WERI-Rb-1 (cell line): ENCODE data around the gene TMEM97.

ENCODE experiments used
- DNase-seq: peaks from one replicate; pipeline ENCODE4 v3.0.0-alpha.2; 2020
- H3K27ac ChIP-seq: fragments of 250-450 bp; sonication (Bioruptor Pico); 2 replicates; pipeline ENCODE4 v1.5.1; 2020; ENCODE audit warnings: mild to moderate bottlenecking, moderate library complexity
- H3K27me3 ChIP-seq: fragments of 250-450 bp; sonication (Bioruptor Pico); 2 replicates; pipeline ENCODE4 v1.5.1; 2021; ENCODE audit warnings: mild to moderate bottlenecking, low read depth, moderate library complexity; ENCODE audit not compliant: insufficient read depth, severe bottlenecking
- H3K36me3 ChIP-seq: fragments of 250-450 bp; sonication (Bioruptor Pico); 2 replicates; pipeline ENCODE4 v1.5.1; 2020; ENCODE audit warnings: mild to moderate bottlenecking, moderate library complexity
- H3K4me3 ChIP-seq: 2 replicates; pipeline ENCODE4 v1.5.1; 2011; ENCODE audit warnings: low read depth, mild to moderate bottlenecking, control low read depth, low read length
- H3K9me3 ChIP-seq: fragments of 250-450 bp; sonication (Bioruptor Pico); 2 replicates; pipeline ENCODE4 v1.5.1; 2021; ENCODE audit warnings: mild to moderate bottlenecking, moderate library complexity; ENCODE audit not compliant: severe bottlenecking
- TF ChIP-seq, protein P1 (sequence below): IDR thresholded peaks from 2 replicates; pipeline ENCODE4 v1.5.1; 2011; ENCODE audit warnings: low read depth, mild to moderate bottlenecking, control low read depth, inconsistent platforms, low read length

TMEM97 gene

DNA sequence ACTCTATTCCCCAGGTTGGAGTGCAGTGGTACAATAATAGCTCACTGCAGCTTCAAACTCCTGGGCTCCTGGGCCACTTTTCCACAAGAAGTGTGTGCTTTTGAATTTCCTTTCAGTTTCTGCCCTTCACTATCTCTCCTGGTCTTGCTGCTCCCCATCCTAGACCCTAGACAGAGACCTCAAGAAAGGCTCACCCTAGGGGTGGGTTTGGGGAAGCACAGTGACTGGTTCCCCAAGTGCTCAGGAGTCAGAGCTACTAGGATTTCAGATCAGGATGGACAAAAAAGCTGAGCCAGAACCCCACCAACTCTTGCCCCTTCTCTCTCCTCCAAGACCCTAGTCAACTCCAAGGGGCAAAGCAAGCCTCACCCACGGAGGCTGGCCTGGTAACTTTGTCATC lies 47.6 kb downstream of the TMEM97 start:
- TF ChIP-seq, protein P1, sequence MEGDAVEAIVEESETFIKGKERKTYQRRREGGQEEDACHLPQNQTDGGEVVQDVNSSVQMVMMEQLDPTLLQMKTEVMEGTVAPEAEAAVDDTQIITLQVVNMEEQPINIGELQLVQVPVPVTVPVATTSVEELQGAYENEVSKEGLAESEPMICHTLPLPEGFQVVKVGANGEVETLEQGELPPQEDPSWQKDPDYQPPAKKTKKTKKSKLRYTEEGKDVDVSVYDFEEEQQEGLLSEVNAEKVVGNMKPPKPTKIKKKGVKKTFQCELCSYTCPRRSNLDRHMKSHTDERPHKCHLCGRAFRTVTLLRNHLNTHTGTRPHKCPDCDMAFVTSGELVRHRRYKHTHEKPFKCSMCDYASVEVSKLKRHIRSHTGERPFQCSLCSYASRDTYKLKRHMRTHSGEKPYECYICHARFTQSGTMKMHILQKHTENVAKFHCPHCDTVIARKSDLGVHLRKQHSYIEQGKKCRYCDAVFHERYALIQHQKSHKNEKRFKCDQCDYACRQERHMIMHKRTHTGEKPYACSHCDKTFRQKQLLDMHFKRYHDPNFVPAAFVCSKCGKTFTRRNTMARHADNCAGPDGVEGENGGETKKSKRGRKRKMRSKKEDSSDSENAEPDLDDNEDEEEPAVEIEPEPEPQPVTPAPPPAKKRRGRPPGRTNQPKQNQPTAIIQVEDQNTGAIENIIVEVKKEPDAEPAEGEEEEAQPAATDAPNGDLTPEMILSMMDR = peak; percentile 36
- H3K36me3 ChIP-seq = peaks cover 7% of the 10 kb centered on the region
- peak overlapping the region; percentile 83 for H3K27ac ChIP-seq
- no peaks in the 10 kb centered on the region for H3K9me3 ChIP-seq
- DNase-seq = no peak
- H3K4me3 ChIP-seq = no peak overlapping the region
- no peaks in the 10 kb centered on the region for H3K27me3 ChIP-seq

- Histone ChIP-seq H3K27ac (no peak overlapping the region), H3K36me3 (peaks cover 5% of the 10 kb centered on the region; the same call in 1 of the 2 replicates), H3K9me3 (no peaks in the 10 kb centered on the region), H3K4me3 (no peak overlapping the region), H3K27me3 (no peaks in the 10 kb centered on the region)
- TF ChIP-seq, protein P1 = no peak
- DNase-seq = no peak
Measured at GRCh38 chr17:28367641-28368305, 48.8 kb downstream of the TMEM97 start.

DNA sequence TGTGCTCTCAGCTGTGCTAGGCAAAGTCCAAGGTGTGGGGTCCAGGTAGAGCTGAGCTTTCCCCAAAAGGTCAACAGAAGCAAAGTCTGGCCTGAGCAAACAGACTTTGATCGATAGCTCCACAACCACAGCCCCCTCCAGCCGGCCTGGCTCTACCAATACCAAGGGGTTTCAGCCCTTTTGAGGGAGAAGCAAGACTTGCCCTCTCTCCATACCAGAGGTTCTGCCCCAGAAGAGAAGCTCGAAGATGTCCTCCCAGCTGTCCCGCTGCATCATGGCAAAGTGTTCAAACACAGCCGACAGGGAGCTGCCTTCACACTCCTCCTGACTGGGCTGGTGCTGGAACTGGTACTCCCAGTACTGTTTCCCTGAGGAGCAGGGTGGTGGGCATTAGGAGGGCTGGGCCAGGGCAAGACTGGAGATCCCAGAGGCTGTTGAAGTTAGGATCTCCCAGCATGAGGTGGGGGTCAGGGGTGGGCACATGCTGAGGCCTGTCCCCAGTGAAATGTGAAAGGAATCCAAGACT lies 49.4 kb downstream of the TMEM97 start:
- TF ChIP-seq, protein P1 = no peak
- Histone ChIP-seq H3K27me3 (no peaks in the 10 kb centered on the region), H3K9me3 (no peaks in the 10 kb centered on the region), H3K36me3 (peaks cover 9% of the 10 kb centered on the region), H3K27ac (no peak overlapping the region), H3K4me3 (no peak overlapping the region)
- no peak for DNase-seq

DNA sequence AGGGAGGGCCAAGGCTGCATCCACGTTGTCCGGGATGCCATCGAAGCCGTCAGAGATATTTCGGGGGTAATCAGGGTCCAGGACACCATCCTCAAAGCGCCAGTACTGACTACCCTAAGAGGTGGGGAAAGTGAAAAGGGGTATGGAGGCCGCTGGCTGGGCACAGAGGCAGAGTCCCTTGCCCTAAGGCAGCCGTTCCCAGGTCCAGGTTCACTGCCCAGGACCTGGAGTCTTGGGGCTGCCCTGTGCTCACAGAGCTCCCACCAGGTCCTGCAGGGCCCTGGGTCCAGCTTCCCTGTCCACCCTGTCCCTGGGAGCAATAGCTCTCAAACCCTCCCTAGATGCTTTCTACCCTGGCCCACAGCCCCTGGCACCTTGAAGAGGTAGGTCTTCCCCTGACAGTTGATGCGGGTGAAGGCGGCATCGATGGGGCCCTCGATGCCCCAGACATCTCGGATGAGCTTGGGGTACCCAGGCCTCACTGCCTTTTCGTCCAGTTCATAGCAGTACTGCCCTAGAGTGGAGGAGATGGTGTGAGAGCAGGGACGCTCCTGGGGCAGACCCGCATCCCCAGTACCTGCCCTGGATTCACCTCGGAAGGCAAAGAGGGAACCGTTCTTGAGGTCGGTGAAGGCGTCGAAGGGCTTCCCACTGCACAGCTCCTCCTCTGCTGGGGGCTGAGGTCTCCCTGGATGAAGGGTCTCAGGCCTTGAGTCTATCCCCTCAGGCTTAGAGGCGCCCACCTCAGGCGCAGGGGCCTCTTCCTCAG lies 50.1 kb downstream of the TMEM97 start:
- TF ChIP-seq, protein P1 = no peak
- no peak overlapping the region for H3K4me3 ChIP-seq
- H3K27ac ChIP-seq = peak overlapping the region; percentile 80

GRCh38 chr17:28369684-28370034 lies 50.7 kb downstream of the TMEM97 start:
- H3K27ac ChIP-seq = peak overlapping the region; percentile 80
- H3K36me3 ChIP-seq = peaks cover 12% of the 10 kb centered on the region
- TF ChIP-seq, protein P1 = peak; percentile 38
- peak; percentile 38 for DNase-seq
- H3K4me3 ChIP-seq = no peak overlapping the region; the same call in 1 of the 2 replicates
- no peaks in the 10 kb centered on the region for H3K9me3 ChIP-seq
- no peaks in the 10 kb centered on the region for H3K27me3 ChIP-seq

More for the DNA sequence above, 50.1 kb downstream of the TMEM97 start:
- Histone ChIP-seq H3K9me3 (no peaks in the 10 kb centered on the region), H3K27me3 (no peaks in the 10 kb centered on the region), H3K36me3 (peaks cover 14% of the 10 kb centered on the region)
- no peak for DNase-seq
